Measurements from ENCODE around the gene LMTK2.

LMTK2 gene

DNA sequence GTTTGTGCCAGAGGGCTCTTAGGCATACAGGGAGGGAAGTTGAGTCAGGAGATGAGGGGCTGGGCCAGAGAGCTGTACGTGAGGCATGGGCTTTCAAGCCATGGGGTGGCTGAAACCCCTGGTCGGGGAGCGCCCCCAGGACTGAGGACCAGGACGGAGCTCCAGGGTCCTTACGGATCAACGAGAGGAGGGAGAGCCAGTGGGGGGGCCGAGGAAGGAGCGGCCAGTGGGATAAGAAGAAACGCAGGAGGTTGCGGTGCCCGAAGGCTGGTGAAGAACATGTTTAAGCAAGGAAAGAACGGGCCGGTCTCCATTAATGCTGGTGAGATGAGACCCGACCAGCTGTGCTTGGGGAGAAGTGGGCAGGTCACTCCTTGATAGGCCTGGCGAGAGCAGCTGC, 61.0 kb downstream of the LMTK2 start:
- Histone ChIP-seq H3K27me3 (ENCODE audit: insufficient read depth, insufficient read length) (no peaks in the 10 kb centered on the region), H3K4me3 (ENCODE audit: insufficient read length, low read depth) (no peak overlapping the region), H3K9ac (ENCODE audit: insufficient read length, low read depth) (no peak overlapping the region), H3K36me3 (ENCODE audit: insufficient read depth, insufficient read length, low read length) (peaks cover 8% of the 10 kb centered on the region), H3K4me1 (ENCODE audit: insufficient read depth, insufficient read length) (no peaks in the 10 kb centered on the region), H3K9me3 (ENCODE audit: insufficient read depth, low read length) (no peaks in the 10 kb centered on the region)
- TF ChIP-seq YY1 (IDR thresholded peaks at IDR 0.05; ENCODE audit: insufficient read depth, insufficient read length): no peak
- TF ChIP-seq ZNF274 (IDR thresholded peaks at IDR 0.05; ENCODE audit: low read depth, low read length): no peak
- TF ChIP-seq SUZ12 (IDR thresholded peaks at IDR 0.05; ENCODE audit: extremely low read depth, insufficient read depth, insufficient read length): no peak
- DNase-seq (ENCODE audit: low read depth, low spot score): no peak

DNA sequence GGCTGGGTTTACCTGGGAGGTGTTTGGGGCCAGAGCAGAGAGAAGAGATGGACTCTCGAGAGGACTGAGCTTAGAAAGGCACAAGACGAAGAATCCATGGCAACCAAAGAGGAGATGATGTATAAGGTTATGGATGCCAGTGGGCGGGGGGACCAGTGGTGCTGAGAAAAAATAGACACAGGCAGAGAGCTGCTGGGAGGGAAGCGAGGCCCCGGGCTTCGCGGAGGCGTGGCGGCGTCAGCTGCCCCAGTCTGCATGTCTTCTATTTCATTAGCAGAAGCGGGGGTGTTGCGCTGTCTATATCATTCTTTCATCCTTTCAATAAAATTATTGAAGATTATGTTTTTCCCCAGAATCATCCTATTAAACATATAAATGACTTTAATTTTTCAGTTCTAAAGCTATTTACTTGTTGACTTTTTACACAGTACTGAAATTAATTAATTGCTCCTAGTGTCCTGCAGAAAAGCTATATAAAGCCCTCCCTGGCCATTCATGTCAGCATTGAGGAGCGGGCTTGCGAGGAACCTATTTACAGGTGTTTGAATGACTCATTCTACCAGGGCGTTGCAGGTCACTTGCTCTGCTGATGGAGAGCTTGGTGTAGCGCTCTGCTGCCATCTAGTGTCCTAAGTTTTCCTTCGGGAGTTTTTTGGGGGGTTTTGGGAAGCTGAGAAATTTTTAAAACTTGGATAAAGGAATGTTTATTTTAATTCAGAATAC, 61.7 kb downstream of the LMTK2 start:
- no peak overlapping the region for H3K9ac ChIP-seq (ENCODE audit: insufficient read length, low read depth)
- TF ChIP-seq SUZ12 (IDR thresholded peaks at IDR 0.05; ENCODE audit: extremely low read depth, insufficient read depth, insufficient read length): no peak
- TF ChIP-seq YY1 (IDR thresholded peaks at IDR 0.05; ENCODE audit: insufficient read depth, insufficient read length): no peak
- TF ChIP-seq ZNF274 (IDR thresholded peaks at IDR 0.05; ENCODE audit: low read depth, low read length): no peak
- H3K9me3 ChIP-seq (ENCODE audit: insufficient read depth, low read length): no peaks in the 10 kb centered on the region
- no peak overlapping the region for H3K4me3 ChIP-seq (ENCODE audit: insufficient read length, low read depth)
- peak; percentile 73 for DNase-seq (ENCODE audit: low read depth, low spot score)
- H3K27me3 ChIP-seq (ENCODE audit: insufficient read depth, insufficient read length): no peaks in the 10 kb centered on the region
- H3K36me3 ChIP-seq (ENCODE audit: insufficient read depth, insufficient read length, low read length): peaks cover 8% of the 10 kb centered on the region
- H3K4me1 ChIP-seq (ENCODE audit: insufficient read depth, insufficient read length): no peaks in the 10 kb centered on the region

DNA sequence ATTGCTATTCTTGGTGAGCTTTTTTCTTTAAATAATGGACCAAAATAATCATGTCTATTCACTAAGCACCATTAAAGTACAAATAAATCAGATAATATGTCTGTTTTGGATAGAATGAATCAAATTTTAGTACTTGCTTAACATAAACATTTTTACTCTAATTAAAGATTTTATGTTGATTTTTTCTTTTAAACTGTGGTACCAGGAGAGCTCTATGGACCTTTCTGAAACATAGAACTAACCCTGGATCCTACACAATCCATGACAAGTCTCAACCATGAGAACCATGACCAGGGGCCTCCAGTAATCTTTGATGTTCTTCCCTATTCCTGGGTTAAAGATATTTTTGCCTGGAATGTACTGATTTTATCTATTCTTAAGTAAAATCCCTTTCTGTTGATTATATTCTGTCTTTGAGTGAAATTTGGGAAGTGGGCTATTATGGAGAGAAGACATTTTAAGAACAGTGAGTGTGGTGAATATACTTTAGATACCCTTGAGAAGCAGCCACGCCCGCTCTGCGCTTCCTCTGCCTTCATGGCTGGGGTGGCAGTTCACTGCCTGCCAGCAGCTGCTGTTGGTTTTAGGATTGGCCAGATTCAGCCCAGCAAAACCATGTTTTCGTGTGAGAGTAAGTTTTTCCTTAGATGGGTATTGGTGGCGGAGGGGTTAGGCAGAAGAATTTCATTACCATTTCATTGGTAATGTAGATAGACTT, 62.4 kb downstream of the LMTK2 start:
- Histone ChIP-seq H3K27me3 (ENCODE audit: insufficient read depth, insufficient read length) (no peaks in the 10 kb centered on the region), H3K4me1 (ENCODE audit: insufficient read depth, insufficient read length) (no peaks in the 10 kb centered on the region), H3K9me3 (ENCODE audit: insufficient read depth, low read length) (no peaks in the 10 kb centered on the region), H3K36me3 (ENCODE audit: insufficient read depth, insufficient read length, low read length) (peaks cover 9% of the 10 kb centered on the region), H3K4me3 (ENCODE audit: insufficient read length, low read depth) (no peak overlapping the region), H3K9ac (ENCODE audit: insufficient read length, low read depth) (no peak overlapping the region)
- TF ChIP-seq SUZ12 (IDR thresholded peaks at IDR 0.05; ENCODE audit: extremely low read depth, insufficient read depth, insufficient read length) (no peak), YY1 (IDR thresholded peaks at IDR 0.05; ENCODE audit: insufficient read depth, insufficient read length) (no peak), ZNF274 (IDR thresholded peaks at IDR 0.05; ENCODE audit: low read depth, low read length) (no peak)
- no peak for DNase-seq (ENCODE audit: low read depth, low spot score)

DNA sequence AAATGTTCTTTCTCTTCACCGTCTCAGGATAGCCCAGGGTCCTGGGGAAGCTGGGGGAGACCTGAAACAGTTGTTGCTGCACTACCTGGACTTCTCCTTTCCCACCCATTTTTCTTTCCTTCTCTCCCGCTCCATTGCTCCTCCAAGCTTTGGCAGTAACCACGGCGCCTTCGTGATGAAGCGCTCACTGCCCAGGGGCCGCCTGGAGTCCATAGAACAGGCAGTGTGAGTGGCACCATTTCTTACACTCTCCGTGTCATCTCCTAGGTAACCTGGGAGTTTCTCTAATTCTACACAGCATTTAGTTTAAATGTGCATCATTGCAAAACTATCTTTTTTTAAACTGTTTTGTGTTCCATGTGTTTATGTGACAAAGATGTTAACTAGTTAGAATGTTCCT, 64.3 kb downstream of the LMTK2 start:
- Histone ChIP-seq H3K4me3 (ENCODE audit: insufficient read length, low read depth) (no peak overlapping the region), H3K4me1 (ENCODE audit: insufficient read depth, insufficient read length) (no peaks in the 10 kb centered on the region), H3K9ac (ENCODE audit: insufficient read length, low read depth) (no peak overlapping the region), H3K27me3 (ENCODE audit: insufficient read depth, insufficient read length) (no peaks in the 10 kb centered on the region), H3K36me3 (ENCODE audit: insufficient read depth, insufficient read length, low read length) (peaks cover 25% of the 10 kb centered on the region), H3K9me3 (ENCODE audit: insufficient read depth, low read length) (no peaks in the 10 kb centered on the region)
- TF ChIP-seq ZNF274 (IDR thresholded peaks at IDR 0.05; ENCODE audit: low read depth, low read length) (no peak), YY1 (IDR thresholded peaks at IDR 0.05; ENCODE audit: insufficient read depth, insufficient read length) (no peak), SUZ12 (IDR thresholded peaks at IDR 0.05; ENCODE audit: extremely low read depth, insufficient read depth, insufficient read length) (no peak)
- DNase-seq (ENCODE audit: low read depth, low spot score): no peak

DNA sequence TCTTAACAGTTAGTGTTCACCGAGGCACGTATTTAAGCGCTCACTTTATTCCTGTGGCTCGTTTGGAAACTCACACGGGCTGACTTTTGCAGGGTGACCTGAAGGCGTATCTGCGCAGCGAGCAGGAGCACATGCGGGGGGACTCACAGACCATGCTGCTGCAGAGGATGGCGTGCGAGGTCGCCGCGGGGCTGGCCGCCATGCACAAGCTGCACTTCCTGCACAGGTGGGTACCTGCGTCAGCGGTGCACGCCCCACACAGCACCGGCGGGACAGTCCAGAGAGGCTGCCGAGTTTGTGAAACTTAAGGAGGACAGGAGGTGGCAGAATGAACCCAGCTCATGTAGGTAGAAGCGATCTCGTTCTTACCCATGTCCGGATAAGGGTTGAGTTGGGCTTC, 64.8 kb downstream of the LMTK2 start:
- H3K4me3 ChIP-seq (ENCODE audit: insufficient read length, low read depth): no peak overlapping the region

DNA sequence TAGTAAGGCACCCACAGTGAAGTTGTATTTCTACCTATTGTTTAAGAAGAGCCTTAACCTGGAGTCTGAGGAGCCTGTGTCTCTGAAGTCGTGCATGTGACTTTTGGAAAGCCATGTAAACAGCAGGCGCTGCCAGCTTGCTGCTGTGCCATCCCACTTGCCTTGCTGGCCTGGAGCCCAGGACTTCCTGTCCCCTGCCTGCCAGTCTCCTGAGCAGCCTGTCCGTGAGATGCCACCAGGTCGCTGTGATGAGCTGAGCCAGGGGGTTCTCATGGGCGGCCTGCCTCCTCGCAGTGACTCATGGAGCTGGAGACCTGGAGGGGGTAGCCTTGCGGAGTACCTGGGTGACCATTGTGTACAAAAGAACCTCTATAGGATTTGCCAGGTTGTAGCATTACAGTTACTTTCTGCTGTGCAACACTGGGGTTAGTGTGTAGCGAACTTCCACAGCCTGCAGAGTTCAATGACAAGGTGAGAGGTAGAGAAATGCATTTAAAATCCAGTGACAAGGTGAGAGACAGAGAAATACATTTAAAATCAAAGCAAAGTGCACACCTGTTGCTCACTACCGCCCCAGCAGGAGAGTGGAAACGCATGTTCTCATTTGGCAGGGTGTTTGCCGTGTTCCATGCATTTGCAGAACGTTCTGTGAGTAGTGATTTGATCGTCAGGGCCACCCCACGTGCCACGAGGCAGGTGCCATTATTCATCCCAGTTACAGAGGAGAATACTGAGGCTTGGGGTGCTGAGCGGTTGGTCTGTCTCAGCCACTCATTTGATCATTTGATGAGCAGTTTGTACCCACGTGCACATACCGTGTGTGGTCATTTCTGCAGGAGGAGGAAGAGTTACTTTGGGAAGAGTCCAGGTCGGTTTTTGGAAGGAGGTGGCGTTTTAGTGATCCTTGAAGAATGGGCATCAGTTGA, 67.9 kb downstream of the LMTK2 start:
- Histone ChIP-seq H3K36me3 (ENCODE audit: insufficient read depth, insufficient read length, low read length) (peaks cover 29% of the 10 kb centered on the region), H3K9ac (ENCODE audit: insufficient read length, low read depth) (no peak overlapping the region), H3K4me1 (ENCODE audit: insufficient read depth, insufficient read length) (no peaks in the 10 kb centered on the region), H3K9me3 (ENCODE audit: insufficient read depth, low read length) (no peaks in the 10 kb centered on the region), H3K4me3 (ENCODE audit: insufficient read length, low read depth) (no peak overlapping the region), H3K27me3 (ENCODE audit: insufficient read depth, insufficient read length) (no peaks in the 10 kb centered on the region)
- DNase-seq (ENCODE audit: low read depth, low spot score): no peak
- TF ChIP-seq ZNF274 (IDR thresholded peaks at IDR 0.05; ENCODE audit: low read depth, low read length) (no peak), SUZ12 (IDR thresholded peaks at IDR 0.05; ENCODE audit: extremely low read depth, insufficient read depth, insufficient read length) (no peak), YY1 (IDR thresholded peaks at IDR 0.05; ENCODE audit: insufficient read depth, insufficient read length) (no peak)

More for the DNA sequence above, 64.8 kb downstream of the LMTK2 start:
- no peak for DNase-seq (ENCODE audit: low read depth, low spot score)
- H3K27me3 ChIP-seq (ENCODE audit: insufficient read depth, insufficient read length): no peaks in the 10 kb centered on the region
- no peaks in the 10 kb centered on the region for H3K4me1 ChIP-seq (ENCODE audit: insufficient read depth, insufficient read length)
- TF ChIP-seq ZNF274 (IDR thresholded peaks at IDR 0.05; ENCODE audit: low read depth, low read length) (no peak), SUZ12 (IDR thresholded peaks at IDR 0.05; ENCODE audit: extremely low read depth, insufficient read depth, insufficient read length) (no peak), YY1 (IDR thresholded peaks at IDR 0.05; ENCODE audit: insufficient read depth, insufficient read length) (no peak)
- H3K9me3 ChIP-seq (ENCODE audit: insufficient read depth, low read length): no peaks in the 10 kb centered on the region
- H3K9ac ChIP-seq (ENCODE audit: insufficient read length, low read depth): no peak overlapping the region
- H3K36me3 ChIP-seq (ENCODE audit: insufficient read depth, insufficient read length, low read length): peaks cover 25% of the 10 kb centered on the region
